ENCODE results near the gene GPR26. TPM values are rescaled to one million over a fixed set of nuclear protein-coding genes. Genes with fewer than 3 reads are reported as not detected.

Gene GPR26, protein sequence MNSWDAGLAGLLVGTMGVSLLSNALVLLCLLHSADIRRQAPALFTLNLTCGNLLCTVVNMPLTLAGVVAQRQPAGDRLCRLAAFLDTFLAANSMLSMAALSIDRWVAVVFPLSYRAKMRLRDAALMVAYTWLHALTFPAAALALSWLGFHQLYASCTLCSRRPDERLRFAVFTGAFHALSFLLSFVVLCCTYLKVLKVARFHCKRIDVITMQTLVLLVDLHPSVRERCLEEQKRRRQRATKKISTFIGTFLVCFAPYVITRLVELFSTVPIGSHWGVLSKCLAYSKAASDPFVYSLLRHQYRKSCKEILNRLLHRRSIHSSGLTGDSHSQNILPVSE
- total RNA-seq = not detected in 2 replicates

DNA sequence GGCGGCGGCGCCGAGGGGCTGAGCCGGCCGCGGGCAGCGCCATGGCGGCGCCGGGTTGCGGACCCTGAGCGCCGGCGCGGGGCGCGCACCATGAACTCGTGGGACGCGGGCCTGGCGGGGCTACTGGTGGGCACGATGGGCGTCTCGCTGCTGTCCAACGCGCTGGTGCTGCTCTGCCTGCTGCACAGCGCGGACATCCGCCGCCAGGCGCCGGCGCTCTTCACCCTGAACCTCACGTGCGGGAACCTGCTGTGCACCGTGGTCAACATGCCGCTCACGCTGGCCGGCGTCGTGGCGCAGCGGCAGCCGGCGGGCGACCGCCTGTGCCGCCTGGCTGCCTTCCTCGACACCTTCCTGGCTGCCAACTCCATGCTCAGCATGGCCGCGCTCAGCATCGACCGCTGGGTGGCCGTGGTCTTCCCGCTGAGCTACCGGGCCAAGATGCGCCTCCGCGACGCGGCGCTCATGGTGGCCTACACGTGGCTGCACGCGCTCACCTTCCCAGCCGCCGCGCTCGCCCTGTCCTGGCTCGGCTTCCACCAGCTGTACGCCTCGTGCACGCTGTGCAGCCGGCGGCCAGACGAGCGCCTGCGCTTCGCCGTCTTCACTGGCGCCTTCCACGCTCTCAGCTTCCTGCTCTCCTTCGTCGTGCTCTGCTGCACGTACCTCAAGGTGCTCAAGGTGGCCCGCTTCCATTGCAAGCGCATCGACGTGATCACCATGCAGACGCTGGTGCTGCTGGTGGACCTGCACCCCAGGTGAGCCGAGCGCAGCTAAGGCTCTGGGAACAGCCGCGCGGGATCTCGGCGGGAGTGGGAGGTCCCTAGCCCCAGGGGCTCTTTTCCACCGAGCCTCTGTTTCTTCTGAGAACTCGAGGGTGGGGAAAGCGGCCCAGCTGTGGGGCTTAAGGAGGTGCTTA lies at the start of gene GPR26:
Gene GPR26 (plus strand): TSS at position 38 of the 919 bp plus-strand sequence. CDS start 53 bp downstream, at position 91.

Other genes starting within 250 kb of the GPR26 start
- gene CPXM2, start 225.5 kb downstream of the GPR26 start, total RNA-seq = 0.65 and 3.8 TPM in 2 replicates